HepG2 (cell line): ENCODE data around the gene MRPS31. TPM values are rescaled to one million over a fixed set of nuclear protein-coding genes. Genes with fewer than 3 reads are reported as not detected.

ENCODE experiments used
- ATAC-seq: fragments of 200-7000 bp; cut with Tn5 transposase; 3 replicates; pipeline ENCODE4 v1.9.1; 2020; ENCODE audit warnings: mild to moderate bottlenecking, moderate library complexity
- BruUV-seq: library from RNA; stranded (reverse); fragments of 400-500 nt; replicated peaks from 2 replicates; lab custom pipeline; 2021; lab: Mats Ljungman, UMichigan
- CTCF ChIA-PET: fragments of 300-600 bp; formaldehyde crosslinking; extraction: SDS; loops from one replicate; lab custom pipeline; 2021; ENCODE audit warnings: low total read pairs, inconsistent platforms, low intra/inter-chr PET ratio; lab: Yijun Ruan, JAX
- POLR2A ChIA-PET: fragments of 350-600 bp; sonication (Branson Sonifier 250); formaldehyde crosslinking; loops from one replicate; lab custom pipeline; 2020; ENCODE audit warnings: antibody characterized with exemption, inconsistent platforms; lab: Yijun Ruan, JAX
- DNase-seq: peaks from one replicate; pipeline ENCODE4 v3.0.0-alpha.2; 2015; ENCODE audit warnings: low spot score
- FAIRE-seq: peaks from 3 replicates; lab custom pipeline; 2011; peaks lifted over from hg19 to GRCh38; lab: Jason Lieb, UNC
- H2AFZ ChIP-seq: one replicate; pipeline ENCODE4 v1.6.1; 2011; ENCODE audit warnings: low read length, inconsistent platforms
- H3K27ac ChIP-seq: fragments of 300-600 bp; 3 replicates; pipeline ENCODE4 v1.8.0; 2011; ENCODE audit warnings: mixed run types, mild to moderate bottlenecking, mixed read lengths, low read length, inconsistent platforms; ENCODE audit not compliant: insufficient read depth; ENCODE audit errors: extremely low read length
- H3K27me3 ChIP-seq, 2 experiments: fragments of 200-600 bp in 1 of 2; 2 replicates in 1 of 2; 3 replicates in 1 of 2; pipeline versions ENCODE4 v1.6.0 to v1.8.0; 2011; ENCODE audit warnings: low read length in 2 of 2, mild to moderate bottlenecking in 2 of 2, moderate library complexity in 2 of 2, inconsistent platforms in 1 of 2; ENCODE audit not compliant: insufficient read depth in 2 of 2, control insufficient read depth in 1 of 2
- H3K36me3 ChIP-seq, 2 experiments: fragments of 200-600 bp in 1 of 2; replicated peaks in 1 of 2; 2 replicates in 1 of 2; 3 replicates in 1 of 2; pipeline versions ENCODE4 v1.5.1 to v1.8.0; 2011; ENCODE audit warnings: low read length in 2 of 2, inconsistent platforms in 1 of 2; ENCODE audit not compliant: insufficient read depth in 2 of 2, control insufficient read depth in 1 of 2
- H3K4me1 ChIP-seq: 2 replicates; pipeline ENCODE4 v1.5.1; 2012; ENCODE audit warnings: low read length, inconsistent platforms; ENCODE audit not compliant: insufficient read depth
- H3K4me2 ChIP-seq: 2 replicates; pipeline ENCODE4 v1.6.0; 2011; ENCODE audit warnings: low read depth, low read length, inconsistent platforms
- H3K4me3 ChIP-seq, 3 experiments: fragments of 200-600 bp in 1 of 3; sonication (generic), shearing (Covaris generic) in 1 of 3; replicated peaks in 1 of 3; 2 replicates each; pipeline ENCODE4 v1.5.1; 2011 to 2016; ENCODE audit warnings: low read length in 3 of 3, inconsistent platforms in 2 of 3, low read depth in 2 of 3, mild to moderate bottlenecking in 2 of 3, control low read depth in 1 of 3, mixed read lengths in 1 of 3; ENCODE audit not compliant: insufficient read depth in 1 of 3
- H3K79me2 ChIP-seq: one replicate; pipeline ENCODE4 v1.6.1; 2011; ENCODE audit warnings: low read length, inconsistent platforms; ENCODE audit not compliant: insufficient read depth
- H3K9ac ChIP-seq: 2 replicates; pipeline ENCODE4 v1.6.0; 2011; ENCODE audit warnings: mild to moderate bottlenecking, low read depth, low read length, inconsistent platforms; ENCODE audit not compliant: insufficient read depth
- H3K9me3 ChIP-seq: 2 replicates; pipeline ENCODE4 v1.5.1; 2012; ENCODE audit warnings: mild to moderate bottlenecking, low read length
- H4K20me1 ChIP-seq: 2 replicates; pipeline ENCODE4 v1.6.0; 2011; ENCODE audit warnings: inconsistent platforms, mild to moderate bottlenecking, low read length, moderate library complexity; ENCODE audit not compliant: insufficient read depth
- ATF7 ChIP-seq, 2 experiments: fragments of 450-650 bp in 1 of 2; sonication (generic) in 1 of 2; formaldehyde crosslinking in 1 of 2; IDR thresholded peaks; 2 replicates each; pipeline versions ENCODE4 v1.4.0 to v1.6.1; 2016 to 2020; ENCODE audit warnings: antibody characterized with exemption in 1 of 2, mild to moderate bottlenecking in 1 of 2, missing genetic modification reagents in 1 of 2
- CREB1 ChIP-seq, 2 experiments: fragments of 450-650 bp in 1 of 2; IDR thresholded peaks; 2 replicates each; pipeline ENCODE4 v1.6.1; 2016 to 2017; ENCODE audit warnings: control low read depth in 1 of 2, mild to moderate bottlenecking in 1 of 2, missing compliant biosample characterization in 1 of 2, missing genetic modification characterization in 1 of 2
- CSRNP1 ChIP-seq: sonication (generic); formaldehyde crosslinking; IDR thresholded peaks from 2 replicates; pipeline ENCODE4 v1.8.1; 2023; ENCODE audit warnings: mild to moderate bottlenecking, missing genetic modification reagents
- MXI1 ChIP-seq: IDR thresholded peaks from 3 replicates; pipeline ENCODE4 v1.6.1; 2012; ENCODE audit warnings: low read depth, low read length, inconsistent platforms, borderline replicate concordance
- RBAK ChIP-seq: sonication (generic); formaldehyde crosslinking; IDR thresholded peaks from 2 replicates; pipeline ENCODE4 v1.5.1; 2020; ENCODE audit warnings: mild to moderate bottlenecking, missing genetic modification reagents
- RCOR2 ChIP-seq: IDR thresholded peaks from 2 replicates; pipeline ENCODE4 v1.6.1; 2016; ENCODE audit warnings: missing biosample characterization, missing genetic modification reagents
- ZNF230 ChIP-seq: sonication (generic); formaldehyde crosslinking; IDR thresholded peaks from 2 replicates; pipeline ENCODE4 v1.4.0; 2020; ENCODE audit warnings: mild to moderate bottlenecking, missing genetic modification reagents
- ZNF616 ChIP-seq: sonication (generic); formaldehyde crosslinking; IDR thresholded peaks from 2 replicates; pipeline ENCODE4 v1.5.0; 2020; ENCODE audit warnings: low read depth, mild to moderate bottlenecking, missing genetic modification reagents
- WGBS: methylation state at CpG from one replicate; pipeline ENCODE4 v1.1.6; 2017; ENCODE audit warnings: low lambda C conversion rate; 5-methylcytosine and 5-hydroxymethylcytosine counted together
- in situ Hi-C: cut with HindIII; loops from 2 replicates; pipeline ENCODE4 v1.10.0; 2017; ENCODE audit warnings: low pct_unique_long_range_greater_than_20kb; ENCODE audit not compliant: extremely low pct_ligation_motif_present
- intact Hi-C: fragments of 100-400 bp; cut with micrococcal nuclease; formaldehyde crosslinking; loops from one replicate; pipeline ENCODE4 v1.10.0; 2022; ENCODE audit not compliant: unreplicated experiment
- polyA plus RNA-seq, 8 experiments: library from polyadenylated mRNA; depleted of rRNA in 3 of 8; stranded (reverse) in 7 of 8; unstranded in 1 of 8; fragments of >200 nt; fragmentation: Illumina TruSeq in 4 of 8; extraction: Trizol in 4 of 8; gene quantifications; 2 replicates each; pipeline versions ENCODE4 v1.2.1 to v1.2.3, GENCODE V29; 2011 to 2016; ENCODE audit warnings: low read depth in 4 of 8, missing spikeins in 1 of 8, mixed read lengths in 1 of 8; ENCODE audit not compliant: insufficient read depth in 1 of 8
- total RNA-seq, 5 experiments: library from RNA; depleted of rRNA; stranded (reverse); fragments of >200 nt; fragmentation: Illumina TruSeq; extraction: Trizol; gene quantifications; 2 replicates each; pipeline ENCODE4 v1.2.3, GENCODE V29; 2016; ENCODE audit warnings: low read depth in 1 of 5

The MRPS31 gene
- total and polyA plus RNA-seq, 2 of the 13 experiments (the other 11 are each of a cell fraction or from before 2014, with no cell fraction given) = 23.7 to 34.1 TPM

GRCh38 chr13:40769970-40770369 is 1.0 kb downstream of the MRPS31 start:
- Histone ChIP-seq H3K9me3 (no peaks in the 10 kb centered on the region), H3K27ac (no peak overlapping the region), H3K4me2 (peak overlapping the region; percentile 93), H3K27me3 (no peaks in the 10 kb centered on the region; a peak in 1 of 5 replicates), H3K79me2 (peaks cover 17% of the 10 kb centered on the region), H3K36me3 (peaks cover 0 to 13% of the 10 kb centered on the region in 2 experiments; a peak in 2 of 5 replicates), H3K4me1 (peaks cover 42% of the 10 kb centered on the region), H2AFZ (no peak overlapping the region), H3K9ac (peak overlapping the region; percentile 92), H3K4me3 (peak overlapping the region; percentile 86 to 97 (median 94); a peak in 5 of 6 replicates), H4K20me1 (no peaks in the 10 kb centered on the region)
- TF ChIP-seq CSRNP1 (CRISPR knock-in tag) (no peak), CREB1 (IDR thresholded peaks at IDR 0.05) (peak; percentile 94), CREB1 (CRISPR knock-in tag; IDR thresholded peaks at IDR 0.05) (no peak), RBAK (CRISPR knock-in tag) (no peak), ZNF230 (CRISPR knock-in tag) (no peak), RCOR2 (CRISPR knock-in tag) (no peak), MXI1 (no peak), ZNF616 (CRISPR knock-in tag) (no peak), ATF7 (IDR thresholded peaks at IDR 0.05) (peak; percentile 90), ATF7 (CRISPR knock-in tag; IDR thresholded peaks at IDR 0.05) (no peak)
- POLR2A ChIA-PET = interaction anchor here (0.8 kb wide), 1 partner anchor 151 kb away, joined by 3 read pairs; no protein-coding TSS in a partner anchor
- FAIRE-seq = no peak
- in situ Hi-C loops = loop anchor here (10.0 kb wide), 1 partner anchor 235 kb away; no protein-coding TSS in a partner anchor
- CTCF ChIA-PET = no interaction called here
- no peak for ATAC-seq
- BruUV-seq = no TSS peak
- intact Hi-C loops = loop anchor here (2.0 to 5.0 kb wide), 2 partner anchors 17 to 103 kb away; partner anchors contain the start of gene FOXO1
- WGBS = 65% methylated on average over 6 of the region's 6 CpGs
- no peak for DNase-seq
